A549 (cell line): ENCODE data around the gene SYS1. TPM values are rescaled to one million over a fixed set of nuclear protein-coding genes. Genes with fewer than 3 reads are reported as not detected.

Experiments
- ATAC-seq, 2 experiments: fragments of 200-7000 bp in 1 of 2; fragments of >200 bp in 1 of 2; cut with Nextera tagmentation in 1 of 2; cut with Tn5 transposase in 1 of 2; 3 replicates each; pipeline versions ENCODE4 v1.8.0 to v1.9.1; 2018 to 2020; ENCODE audit warnings: mild to moderate bottlenecking in 1 of 2, moderate library complexity in 1 of 2
- CTCF ChIA-PET: fragments of 300-600 bp; sonication (Branson Sonifier 250); formaldehyde crosslinking; extraction: SDS; loops from one replicate; lab custom pipeline; 2021; ENCODE audit warnings: antibody characterized with exemption, inconsistent platforms; lab: Yijun Ruan, JAX
- POLR2A ChIA-PET: fragments of 350-600 bp; formaldehyde crosslinking; extraction: SDS; loops from one replicate; lab custom pipeline; 2021; ENCODE audit warnings: antibody characterized with exemption, inconsistent platforms; lab: Yijun Ruan, JAX
- DNase-seq, 2 experiments: peaks; one replicate each; pipeline versions ENCODE4 v3.0.0 to v3.0.0-alpha.2; 2011 to 2016; ENCODE audit warnings: low read depth in 1 of 2, low spot score in 1 of 2
- FAIRE-seq: peaks from 2 replicates; lab custom pipeline; 2011; peaks lifted over from hg19 to GRCh38; lab: Jason Lieb, UNC
- H3K27ac ChIP-seq, 2 experiments: fragments of >200 bp; sonication (Bioruptor Twin); formaldehyde crosslinking; 3 replicates each; pipeline ENCODE4 v1.5.1; 2016 to 2017
- H3K4me1 ChIP-seq: fragments of >200 bp; sonication (Bioruptor Twin); formaldehyde crosslinking; 3 replicates; pipeline ENCODE4 v1.6.1; 2016
- H3K4me2 ChIP-seq: fragments of >200 bp; sonication (Bioruptor Twin); formaldehyde crosslinking; 3 replicates; pipeline ENCODE4 v1.6.1; 2016
- H3K4me3 ChIP-seq: fragments of >200 bp; sonication (Bioruptor Twin); formaldehyde crosslinking; 3 replicates; pipeline ENCODE4 v1.5.1; 2016
- H3K9me3 ChIP-seq: fragments of >200 bp; sonication (Bioruptor Twin); formaldehyde crosslinking; 3 replicates; pipeline ENCODE4 v1.6.1; 2016
- CEBPB ChIP-seq, 2 experiments: fragments of >200 bp in 1 of 2; sonication (Bioruptor Twin) in 1 of 2; formaldehyde crosslinking in 1 of 2; IDR thresholded peaks; 2 replicates each; pipeline ENCODE4 v1.6.1; 2012 to 2016
- CHD2 ChIP-seq: fragments of 150-350 bp; IDR thresholded peaks from 2 replicates; pipeline ENCODE4 v1.6.1; 2014; ENCODE audit warnings: low read length; ENCODE audit not compliant: partially characterized antibody
- EHF ChIP-seq: fragments of 250-450 bp; sonication (Bioruptor Pico); IDR thresholded peaks from 2 replicates; pipeline ENCODE4 v1.5.0; 2020; ENCODE audit warnings: mild to moderate bottlenecking
- FOSB ChIP-seq: fragments of 250-450 bp; sonication (Bioruptor Pico); IDR thresholded peaks from 2 replicates; pipeline ENCODE4 v1.5.0; 2020; ENCODE audit warnings: mild to moderate bottlenecking, moderate library complexity
- FOSL2 ChIP-seq, 2 experiments: fragments of 450-650 bp in 1 of 2; fragments of >200 bp in 1 of 2; sonication (Bioruptor Twin) in 1 of 2; formaldehyde crosslinking; IDR thresholded peaks; 2 replicates each; pipeline versions ENCODE4 v1.5.0 to v1.6.1; 2016 to 2020; ENCODE audit warnings: mild to moderate bottlenecking in 1 of 2, moderate library complexity in 1 of 2
- HOXB5 ChIP-seq: fragments of 250-450 bp; sonication (Bioruptor Pico); IDR thresholded peaks from 2 replicates; pipeline ENCODE4 v1.5.0; 2020; ENCODE audit warnings: mild to moderate bottlenecking, moderate library complexity
- KDM1A ChIP-seq: fragments of 200-600 bp; sonication (generic); IDR thresholded peaks from 2 replicates; pipeline ENCODE4 v1.6.1; 2016; ENCODE audit warnings: low read depth, mild to moderate bottlenecking
- SMC3 ChIP-seq: fragments of >200 bp; sonication (Bioruptor Twin); formaldehyde crosslinking; IDR thresholded peaks from 3 replicates; pipeline ENCODE4 v1.6.1; 2018; ENCODE audit warnings: inconsistent platforms
- SREBF2 ChIP-seq: fragments of 450-650 bp; IDR thresholded peaks from 2 replicates; pipeline ENCODE4 v1.6.1; 2014; ENCODE audit warnings: mild to moderate bottlenecking, moderate library complexity
- ZC3H11A ChIP-seq: fragments of 450-650 bp; IDR thresholded peaks from 2 replicates; pipeline ENCODE4 v1.6.1; 2014; ENCODE audit warnings: antibody characterized with exemption, mild to moderate bottlenecking
- ZFP36 ChIP-seq: fragments of 450-650 bp; IDR thresholded peaks from 2 replicates; pipeline ENCODE4 v1.6.1; 2014; ENCODE audit warnings: borderline replicate concordance; ENCODE audit not compliant: partially characterized antibody
- WGBS: methylation state at CpG from one replicate; pipeline ENCODE4 v1.1.6; 2017; ENCODE audit errors: missing lambda C conversion rate; 5-methylcytosine and 5-hydroxymethylcytosine counted together
- polyA plus RNA-seq, 4 experiments: library from polyadenylated mRNA; depleted of rRNA in 3 of 4; stranded (reverse); fragments of >200 nt; fragmentation: RNase III in 1 of 4; extraction: RNeasy Plus Mini Kit Qiagen cat#74134 plus additional on column Dnase treatment in 1 of 4; gene quantifications; 2 replicates in 3 of 4; 3 replicates in 1 of 4; pipeline ENCODE4 v1.2.3, GENCODE V29; 2011 to 2017
- TF ChIP-seq, protein P1 (sequence below): fragments of >200 bp; sonication (Bioruptor Twin); formaldehyde crosslinking; IDR thresholded peaks from 2 replicates; pipeline ENCODE4 v1.6.1; 2016
- TF ChIP-seq, protein P2 (sequence below): fragments of 200-600 bp; sonication (generic); IDR thresholded peaks from 2 replicates; pipeline ENCODE4 v1.6.1; 2016; ENCODE audit warnings: antibody characterized with exemption, mild to moderate bottlenecking, moderate library complexity
- TF ChIP-seq, protein P3 (sequence below): fragments of 450-650 bp; IDR thresholded peaks from 2 replicates; pipeline ENCODE4 v1.6.1; 2014; ENCODE audit warnings: antibody characterized with exemption
- TF ChIP-seq, protein P4 (sequence below): fragments of 250-450 bp; sonication (Bioruptor Pico); IDR thresholded peaks from 2 replicates; pipeline ENCODE4 v1.5.0; 2021; ENCODE audit warnings: mild to moderate bottlenecking, moderate library complexity, borderline replicate concordance
- TF ChIP-seq, protein P5 (sequence below): IDR thresholded peaks from 2 replicates; pipeline ENCODE4 v1.6.1; 2012
- TF ChIP-seq, protein P6 (sequence below): fragments of 250-450 bp; sonication (Bioruptor Pico); IDR thresholded peaks from 2 replicates; pipeline ENCODE4 v1.5.0; 2020; ENCODE audit warnings: low read depth, mild to moderate bottlenecking, moderate library complexity
- TF ChIP-seq, protein P7 (sequence below): IDR thresholded peaks from 2 replicates; pipeline ENCODE4 v1.6.1; 2012; ENCODE audit warnings: low read depth, borderline replicate concordance

SYS1 gene
- polyA plus RNA-seq, 2 of the 4 experiments (the other 2 are of a cell fraction) = 20.2 to 27.6 TPM

DNA sequence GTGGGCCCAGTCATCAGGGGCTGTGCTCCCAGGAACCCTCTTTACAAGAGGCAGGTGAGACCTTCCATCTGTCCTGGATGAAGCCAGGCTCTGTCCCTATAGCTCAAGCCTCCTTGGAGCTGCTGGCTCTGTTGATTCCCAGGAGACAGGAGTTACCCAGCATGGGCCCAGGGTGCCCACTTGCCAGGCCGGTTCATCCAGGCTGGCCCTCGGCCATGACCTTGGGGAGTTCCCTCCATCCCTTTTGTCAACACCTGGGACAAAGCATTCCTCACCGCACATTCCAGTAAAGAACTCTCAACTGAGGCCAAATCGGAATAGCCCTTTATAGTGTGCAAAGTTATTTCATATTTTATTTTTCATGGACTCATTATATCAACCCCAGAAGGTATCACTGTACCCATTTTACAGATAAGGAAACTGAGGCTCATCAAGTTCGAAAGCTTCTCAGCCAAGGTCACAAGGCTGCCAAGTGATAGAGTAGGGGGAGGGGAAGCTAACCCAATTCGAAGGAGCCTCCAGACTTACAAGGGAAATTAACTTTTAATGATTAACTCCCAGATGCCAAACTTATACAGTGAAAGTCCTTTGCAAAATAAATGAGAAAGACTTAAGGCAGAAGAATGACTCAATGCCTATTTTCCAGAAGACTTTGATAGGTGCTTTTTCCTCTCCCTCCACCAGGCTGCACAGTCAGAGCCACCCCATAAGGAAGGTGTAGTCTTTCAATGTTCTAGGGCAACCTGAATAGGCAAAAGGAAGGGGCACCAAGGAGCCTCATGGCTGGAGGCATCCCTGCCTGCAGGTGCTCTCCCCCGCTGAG is 33.2 kb upstream of the SYS1 start:
- 67% methylated on average over 7 of the region's 7 CpGs for WGBS

More for the DNA sequence above, 33.2 kb upstream of the SYS1 start:
- no peak overlapping the region for H3K27ac ChIP-seq
- no peak for TF ChIP-seq KDM1A
- TF ChIP-seq SMC3 = no peak
- no peak for TF ChIP-seq ZFP36
- TF ChIP-seq, protein P1, sequence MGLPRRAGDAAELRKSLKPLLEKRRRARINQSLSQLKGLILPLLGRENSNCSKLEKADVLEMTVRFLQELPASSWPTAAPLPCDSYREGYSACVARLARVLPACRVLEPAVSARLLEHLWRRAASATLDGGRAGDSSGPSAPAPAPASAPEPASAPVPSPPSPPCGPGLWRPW = no peak
- TF ChIP-seq FOSL2 (IDR thresholded peaks at IDR 0.05) = no peak
- no peak for TF ChIP-seq FOSL2 (CRISPR knock-in tag; IDR thresholded peaks at IDR 0.05)
- no peak for TF ChIP-seq CHD2
- TF ChIP-seq, protein P2, sequence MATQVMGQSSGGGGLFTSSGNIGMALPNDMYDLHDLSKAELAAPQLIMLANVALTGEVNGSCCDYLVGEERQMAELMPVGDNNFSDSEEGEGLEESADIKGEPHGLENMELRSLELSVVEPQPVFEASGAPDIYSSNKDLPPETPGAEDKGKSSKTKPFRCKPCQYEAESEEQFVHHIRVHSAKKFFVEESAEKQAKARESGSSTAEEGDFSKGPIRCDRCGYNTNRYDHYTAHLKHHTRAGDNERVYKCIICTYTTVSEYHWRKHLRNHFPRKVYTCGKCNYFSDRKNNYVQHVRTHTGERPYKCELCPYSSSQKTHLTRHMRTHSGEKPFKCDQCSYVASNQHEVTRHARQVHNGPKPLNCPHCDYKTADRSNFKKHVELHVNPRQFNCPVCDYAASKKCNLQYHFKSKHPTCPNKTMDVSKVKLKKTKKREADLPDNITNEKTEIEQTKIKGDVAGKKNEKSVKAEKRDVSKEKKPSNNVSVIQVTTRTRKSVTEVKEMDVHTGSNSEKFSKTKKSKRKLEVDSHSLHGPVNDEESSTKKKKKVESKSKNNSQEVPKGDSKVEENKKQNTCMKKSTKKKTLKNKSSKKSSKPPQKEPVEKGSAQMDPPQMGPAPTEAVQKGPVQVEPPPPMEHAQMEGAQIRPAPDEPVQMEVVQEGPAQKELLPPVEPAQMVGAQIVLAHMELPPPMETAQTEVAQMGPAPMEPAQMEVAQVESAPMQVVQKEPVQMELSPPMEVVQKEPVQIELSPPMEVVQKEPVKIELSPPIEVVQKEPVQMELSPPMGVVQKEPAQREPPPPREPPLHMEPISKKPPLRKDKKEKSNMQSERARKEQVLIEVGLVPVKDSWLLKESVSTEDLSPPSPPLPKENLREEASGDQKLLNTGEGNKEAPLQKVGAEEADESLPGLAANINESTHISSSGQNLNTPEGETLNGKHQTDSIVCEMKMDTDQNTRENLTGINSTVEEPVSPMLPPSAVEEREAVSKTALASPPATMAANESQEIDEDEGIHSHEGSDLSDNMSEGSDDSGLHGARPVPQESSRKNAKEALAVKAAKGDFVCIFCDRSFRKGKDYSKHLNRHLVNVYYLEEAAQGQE = no peak
- TF ChIP-seq SREBF2 = no peak
- no peak for TF ChIP-seq ZC3H11A
- no peak for TF ChIP-seq EHF
- TF ChIP-seq, protein P3, sequence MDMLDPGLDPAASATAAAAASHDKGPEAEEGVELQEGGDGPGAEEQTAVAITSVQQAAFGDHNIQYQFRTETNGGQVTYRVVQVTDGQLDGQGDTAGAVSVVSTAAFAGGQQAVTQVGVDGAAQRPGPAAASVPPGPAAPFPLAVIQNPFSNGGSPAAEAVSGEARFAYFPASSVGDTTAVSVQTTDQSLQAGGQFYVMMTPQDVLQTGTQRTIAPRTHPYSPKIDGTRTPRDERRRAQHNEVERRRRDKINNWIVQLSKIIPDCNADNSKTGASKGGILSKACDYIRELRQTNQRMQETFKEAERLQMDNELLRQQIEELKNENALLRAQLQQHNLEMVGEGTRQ = no peak
- TF ChIP-seq FOSB (CRISPR knock-in tag) = no peak
- TF ChIP-seq, protein P4, sequence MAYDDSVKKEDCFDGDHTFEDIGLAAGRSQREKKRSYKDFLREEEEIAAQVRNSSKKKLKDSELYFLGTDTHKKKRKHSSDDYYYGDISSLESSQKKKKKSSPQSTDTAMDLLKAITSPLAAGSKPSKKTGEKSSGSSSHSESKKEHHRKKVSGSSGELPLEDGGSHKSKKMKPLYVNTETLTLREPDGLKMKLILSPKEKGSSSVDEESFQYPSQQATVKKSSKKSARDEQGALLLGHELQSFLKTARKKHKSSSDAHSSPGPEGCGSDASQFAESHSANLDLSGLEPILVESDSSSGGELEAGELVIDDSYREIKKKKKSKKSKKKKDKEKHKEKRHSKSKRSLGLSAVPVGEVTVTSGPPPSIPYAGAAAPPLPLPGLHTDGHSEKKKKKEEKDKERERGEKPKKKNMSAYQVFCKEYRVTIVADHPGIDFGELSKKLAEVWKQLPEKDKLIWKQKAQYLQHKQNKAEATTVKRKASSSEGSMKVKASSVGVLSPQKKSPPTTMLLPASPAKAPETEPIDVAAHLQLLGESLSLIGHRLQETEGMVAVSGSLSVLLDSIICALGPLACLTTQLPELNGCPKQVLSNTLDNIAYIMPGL (CRISPR knock-in tag) = no peak
- TF ChIP-seq HOXB5 = no peak
- TF ChIP-seq, protein P5, sequence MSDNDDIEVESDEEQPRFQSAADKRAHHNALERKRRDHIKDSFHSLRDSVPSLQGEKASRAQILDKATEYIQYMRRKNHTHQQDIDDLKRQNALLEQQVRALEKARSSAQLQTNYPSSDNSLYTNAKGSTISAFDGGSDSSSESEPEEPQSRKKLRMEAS = no peak
- no peak for TF ChIP-seq CEBPB (IDR thresholded peaks at IDR 0.05)
- TF ChIP-seq, protein P6, sequence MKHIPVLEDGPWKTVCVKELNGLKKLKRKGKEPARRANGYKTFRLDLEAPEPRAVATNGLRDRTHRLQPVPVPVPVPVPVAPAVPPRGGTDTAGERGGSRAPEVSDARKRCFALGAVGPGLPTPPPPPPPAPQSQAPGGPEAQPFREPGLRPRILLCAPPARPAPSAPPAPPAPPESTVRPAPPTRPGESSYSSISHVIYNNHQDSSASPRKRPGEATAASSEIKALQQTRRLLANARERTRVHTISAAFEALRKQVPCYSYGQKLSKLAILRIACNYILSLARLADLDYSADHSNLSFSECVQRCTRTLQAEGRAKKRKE = no peak
- TF ChIP-seq, protein P7, sequence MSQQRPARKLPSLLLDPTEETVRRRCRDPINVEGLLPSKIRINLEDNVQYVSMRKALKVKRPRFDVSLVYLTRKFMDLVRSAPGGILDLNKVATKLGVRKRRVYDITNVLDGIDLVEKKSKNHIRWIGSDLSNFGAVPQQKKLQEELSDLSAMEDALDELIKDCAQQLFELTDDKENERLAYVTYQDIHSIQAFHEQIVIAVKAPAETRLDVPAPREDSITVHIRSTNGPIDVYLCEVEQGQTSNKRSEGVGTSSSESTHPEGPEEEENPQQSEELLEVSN = no peak
- no peak for FAIRE-seq
- no peaks in the 10 kb centered on the region for H3K9me3 ChIP-seq
- POLR2A ChIA-PET = no interaction called here
- CTCF ChIA-PET = interaction anchor here (0.5 to 1.9 kb wide), 9 partner anchors 8 to 535 kb away, joined by 3 to 8 read pairs (median 4); partner anchors contain the start of gene SYS1
- DNase-seq = no peak
- H3K4me1 ChIP-seq = 0 out of 3 replicates have a peak, but pooled peaks cover 4% of the 10 kb centered on the region
- ATAC-seq = peak; percentile 36 to 44; a peak in 2 of 6 replicates
- H3K4me2 ChIP-seq = no peak overlapping the region
- H3K4me3 ChIP-seq = no peak overlapping the region
